Stimulated activated CD4-positive, alpha-beta T cell treated with anti-CD3 and anti-CD28 coated beads, TNF-alpha, amount 100 ng/mL, for 48 hours (primary cell): ENCODE results near the gene CDH26.
A peak's percentile ranks its signal among the peaks of the same experiment; 100 is the strongest.

Experiments used
- DNase-seq, 3 donors: peaks; one replicate each; pipeline ENCODE4 v3.0.0-alpha.2; 2020; ENCODE audit warnings: low read depth in 3 of 3

Gene CDH26

GRCh38 chr20:59985164-59985563, 26.9 kb downstream of the CDH26 start:
- DNase-seq: no peak

DNA sequence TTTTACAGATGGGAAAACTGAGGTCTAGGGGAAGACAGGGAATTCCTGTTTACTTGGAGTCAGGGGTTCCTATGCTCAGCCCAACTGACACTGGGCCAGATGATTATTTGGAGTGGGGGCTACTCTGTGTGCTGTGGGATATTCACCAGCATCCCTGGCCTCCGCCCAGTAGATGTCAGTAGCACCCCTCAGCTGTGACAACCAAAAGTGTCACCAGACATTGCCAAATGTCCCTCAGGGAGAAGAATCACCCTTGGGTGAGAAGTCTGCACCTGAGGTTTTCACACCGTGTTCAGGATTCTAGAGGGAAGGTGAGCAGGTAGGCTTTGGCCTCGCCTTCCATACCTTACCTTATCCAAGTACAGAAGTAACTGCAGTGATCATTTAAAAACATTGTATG, 27.6 kb downstream of the CDH26 start:
- DNase-seq: no peak

GRCh38 chr20:59987135-59987534, 28.9 kb downstream of the CDH26 start:
- DNase-seq: no peak

- DNase-seq: no peak
These were observed 29.9 kb downstream of the CDH26 start for GRCh38 chr20:59988141-59988540.

DNA sequence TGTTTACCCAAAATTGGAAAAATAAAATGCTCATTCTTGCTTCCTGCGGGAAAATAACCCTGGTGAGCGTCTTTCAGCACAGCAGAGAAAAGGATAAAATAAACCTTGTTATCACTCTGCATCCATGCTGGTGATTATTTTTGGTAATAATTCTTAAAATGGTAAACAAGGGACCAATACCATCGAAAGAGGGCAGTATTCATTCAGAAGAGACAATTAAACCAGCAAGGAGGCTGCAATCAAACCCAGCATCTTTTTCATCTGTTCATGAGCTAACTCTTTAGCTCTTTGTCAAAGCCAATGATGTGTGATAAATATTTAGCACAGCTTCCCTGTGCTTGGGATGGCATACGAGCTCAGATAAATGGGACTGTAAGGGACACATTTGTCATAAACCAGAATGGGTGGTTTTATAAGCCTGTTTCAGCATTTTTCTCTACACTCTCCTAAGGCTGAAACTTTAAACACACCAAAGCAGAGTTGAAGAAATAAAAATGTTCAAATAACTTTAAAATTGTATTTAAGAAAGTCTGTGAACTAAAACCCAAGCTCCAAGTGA, 34.4 kb downstream of the CDH26 start:
- no peak for DNase-seq

- no peak for DNase-seq
These were observed 35.7 kb downstream of the CDH26 start for GRCh38 chr20:59993736-59994430.

DNA sequence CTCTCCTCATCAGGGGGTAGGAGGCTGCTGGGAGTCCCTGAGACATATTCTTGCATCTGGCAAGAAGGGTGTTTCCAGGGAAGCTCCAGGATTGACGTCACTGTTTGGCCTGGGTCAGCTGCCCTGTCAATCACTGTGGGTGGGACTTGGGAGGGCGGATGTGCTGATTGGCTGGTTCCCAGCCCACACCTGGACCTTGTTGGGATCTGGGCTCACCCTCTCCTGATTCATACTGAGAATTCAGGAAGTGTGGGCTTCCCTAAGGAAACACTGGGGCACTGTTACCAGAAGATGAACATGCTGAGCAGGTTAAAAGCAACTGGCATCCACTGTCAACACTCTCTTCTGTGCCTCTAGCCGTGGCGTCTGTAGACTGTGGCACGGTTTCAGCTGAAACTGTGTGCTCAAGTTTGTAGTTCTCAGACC, 36.5 kb downstream of the CDH26 start:
- DNase-seq: no peak

DNA sequence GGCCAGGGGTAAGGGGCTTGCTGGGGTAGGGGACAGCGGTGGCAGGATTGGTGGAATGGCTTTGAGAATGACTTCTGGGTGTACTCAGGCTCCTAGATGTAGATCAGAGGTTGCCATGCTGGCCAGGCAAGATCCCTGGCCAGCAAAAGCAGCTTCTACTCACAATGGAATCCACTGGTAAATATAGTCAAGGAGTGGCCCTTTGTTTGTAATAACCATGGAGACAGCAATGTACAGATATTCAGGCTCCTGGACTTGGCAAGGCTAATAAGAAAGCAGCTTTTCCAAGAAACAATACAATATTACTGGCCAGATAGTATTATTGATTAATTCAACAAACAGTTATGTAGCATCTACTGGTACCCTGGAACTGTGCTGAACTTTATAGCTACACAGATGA, 37.9 kb downstream of the CDH26 start:
- no peak for DNase-seq

- DNase-seq: no peak
These were observed 39.7 kb downstream of the CDH26 start for GRCh38 chr20:59997896-59998295.

- DNase-seq: no peak
These were observed 41.3 kb downstream of the CDH26 start for GRCh38 chr20:59999502-59999901.

DNA sequence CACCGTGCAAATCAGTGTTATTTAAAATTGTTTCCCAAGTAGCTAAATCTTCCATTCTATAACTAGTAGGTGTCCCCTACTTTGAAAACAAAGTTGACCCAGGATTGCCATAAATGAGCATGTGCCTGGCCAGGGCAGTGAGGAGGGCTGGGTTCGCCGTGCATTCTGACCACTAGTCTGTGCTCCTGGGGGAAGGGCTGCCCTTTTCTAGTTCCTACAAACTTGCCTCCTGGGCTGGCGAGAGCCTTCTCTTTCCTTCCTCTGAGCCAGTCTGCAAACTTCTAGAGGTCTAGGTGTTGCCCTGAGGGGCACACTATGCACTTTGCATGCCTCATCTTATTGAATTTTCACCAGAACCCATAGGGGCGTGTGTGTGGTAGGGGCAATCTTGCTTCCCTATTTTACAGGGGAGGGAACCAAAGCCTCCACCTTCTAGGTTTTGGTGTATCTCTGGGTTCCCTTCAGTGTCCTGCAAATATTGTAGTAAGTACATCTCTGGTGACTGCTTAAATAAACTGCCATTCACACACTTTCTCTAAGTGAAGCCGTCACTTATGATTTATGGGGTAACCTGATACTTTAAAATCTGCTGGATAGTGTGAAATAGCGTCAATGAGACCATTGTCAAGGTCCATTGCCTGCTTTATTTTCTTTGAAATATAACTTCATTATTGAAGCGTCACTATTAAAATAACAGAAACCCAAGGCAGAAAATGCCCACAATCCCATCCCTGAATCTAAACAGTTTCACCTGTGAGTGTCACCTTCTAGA, 42.2 kb downstream of the CDH26 start:
- DNase-seq: no peak

DNA sequence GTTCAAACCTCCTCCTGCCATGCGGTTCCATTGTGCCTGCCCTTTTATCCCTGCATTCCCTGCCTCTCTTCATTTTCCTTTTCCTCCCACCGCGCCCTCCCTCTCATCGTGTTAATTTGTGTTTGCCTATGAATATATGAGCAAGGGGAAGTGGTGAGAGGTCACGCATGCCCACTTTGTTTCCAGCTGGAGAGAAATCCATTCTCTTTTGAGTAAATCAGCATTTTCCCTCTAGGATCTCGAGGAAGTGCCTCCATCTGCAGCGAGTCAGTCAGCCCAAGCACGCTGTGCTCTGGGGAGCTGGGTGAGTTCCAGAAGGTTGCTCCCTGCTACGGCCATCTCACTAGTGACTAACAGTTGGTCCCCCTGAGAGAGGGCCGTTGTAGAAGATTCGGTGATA, 42.9 kb downstream of the CDH26 start:
- DNase-seq: no peak

GRCh38 chr20:60003776-60004175, 45.6 kb downstream of the CDH26 start:
- DNase-seq: no peak

- no peak for DNase-seq
These were observed 48.0 kb downstream of the CDH26 start for GRCh38 chr20:60006261-60006660.

GRCh38 chr20:60007464-60007863, 49.2 kb downstream of the CDH26 start:
- DNase-seq: no peak

- DNase-seq: no peak
These were observed 50.0 kb downstream of the CDH26 start for GRCh38 chr20:60008130-60008808.

- no peak for DNase-seq
These were observed 51.1 kb downstream of the CDH26 start for GRCh38 chr20:60009318-60009717.

- no peak for DNase-seq
These were observed 51.8 kb downstream of the CDH26 start for GRCh38 chr20:60009826-60010616.

- DNase-seq: no peak
These were observed 52.7 kb downstream of the CDH26 start for GRCh38 chr20:60010689-60011458.

GRCh38 chr20:60011512-60012507, 53.6 kb downstream of the CDH26 start:
- peak in 1 of 3 donors; percentile 2 for DNase-seq
